Measurements from ENCODE around the gene SLC46A3. TPM values are rescaled to one million over a fixed set of nuclear protein-coding genes. Genes with fewer than 3 reads are reported as not detected.

Gene SLC46A3
- total and polyA plus RNA-seq, 2 experiments from 2014 or later, result 0.16 to 0.28 TPM

GRCh38 chr13:28651810-28652401 lies 66.9 kb downstream of the SLC46A3 start (continued):
- no peak for TF ChIP-seq ZNF462 (CRISPR knock-in tag; IDR thresholded peaks at IDR 0.05)
- no peak for TF ChIP-seq CREB1 (CRISPR knock-in tag; IDR thresholded peaks at IDR 0.05; ENCODE audit: low read depth)
- TF ChIP-seq REST (IDR thresholded peaks at IDR 0.05; ENCODE audit: unreplicated experiment), result no peak
- TF ChIP-seq STAT1 (IDR thresholded peaks at IDR 0.05; ENCODE audit: unreplicated experiment), result no peak
- TF ChIP-seq NANOG (IDR thresholded peaks at IDR 0.05; ENCODE audit: borderline replicate concordance), result no peak
- no peak for TF ChIP-seq ZNF114 (CRISPR knock-in tag; IDR thresholded peaks at IDR 0.05)
- no peak for TF ChIP-seq POLR2AphosphoS5 (IDR thresholded peaks at IDR 0.05; ENCODE audit: low read depth)
- TF ChIP-seq EZH2 (IDR thresholded peaks at IDR 0.05; ENCODE audit: low read depth, unreplicated experiment), result no peak

Measured in GM23338 (cell line).